Neural cell (in vitro differentiated cells): ENCODE data around the gene SNRNP70. TPM values are rescaled to one million over a fixed set of nuclear protein-coding genes. Genes with fewer than 3 reads are reported as not detected.

Source experiments
- H2AFZ ChIP-seq: fragments of 200-600, 300-800 bp; sonication (generic), shearing (Covaris generic); 2 replicates; pipeline ENCODE4 v1.6.0; 2014; ENCODE audit warnings: low read depth, mild to moderate bottlenecking, antibody characterized with exemption, low read length, moderate library complexity
- H3F3A ChIP-seq: fragments of 200-600 bp; shearing (Covaris generic); 2 replicates; pipeline ENCODE4 v1.6.1; 2016; ENCODE audit warnings: mild to moderate bottlenecking, moderate library complexity, mixed read lengths, antibody characterized with exemption, low read length; ENCODE audit not compliant: insufficient read depth, poor library complexity, severe bottlenecking
- H3K27ac ChIP-seq: fragments of 200-600, 300-800 bp; sonication (generic), shearing (Covaris generic); 2 replicates; pipeline ENCODE4 v1.5.1; 2014; ENCODE audit warnings: mild to moderate bottlenecking, low read length, moderate library complexity
- H3K27me3 ChIP-seq: fragments of 300-800, 200-600 bp; sonication (generic), shearing (Covaris generic); 2 replicates; pipeline ENCODE4 v1.6.0; 2014; ENCODE audit warnings: mild to moderate bottlenecking, low read depth, low read length, moderate library complexity; ENCODE audit not compliant: insufficient read depth
- H3K36me3 ChIP-seq: fragments of 300-800, 200-600 bp; sonication (generic), shearing (Covaris generic); 2 replicates; pipeline ENCODE4 v1.5.1; 2014; ENCODE audit warnings: mild to moderate bottlenecking, antibody characterized with exemption, low read length, moderate library complexity; ENCODE audit not compliant: insufficient read depth
- H3K4me2 ChIP-seq: fragments of 300-800, 200-600 bp; sonication (generic), shearing (Covaris generic); 2 replicates; pipeline ENCODE4 v1.6.0; 2014; ENCODE audit warnings: mild to moderate bottlenecking, low read length
- H3K4me3 ChIP-seq: fragments of 300-800, 200-600 bp; sonication (generic), shearing (Covaris generic); 2 replicates; pipeline ENCODE4 v1.5.1; 2014; ENCODE audit warnings: mild to moderate bottlenecking, low read length, moderate library complexity
- H3K79me2 ChIP-seq: fragments of 200-600 bp; shearing (Covaris generic); replicated peaks from 2 replicates; pipeline ENCODE4 v1.6.0; 2014; ENCODE audit warnings: mild to moderate bottlenecking, low read length, moderate library complexity; ENCODE audit not compliant: insufficient read depth
- H3K9ac ChIP-seq: fragments of 300-800, 200-600 bp; sonication (generic), shearing (Covaris generic); 2 replicates; pipeline ENCODE4 v1.6.1; 2016; ENCODE audit warnings: mild to moderate bottlenecking, low read length, mixed read lengths
- H3K9me2 ChIP-seq: fragments of 200-600 bp; shearing (Covaris generic); 2 replicates; pipeline ENCODE4 v1.6.1; 2016; ENCODE audit warnings: mild to moderate bottlenecking, low read length, mixed read lengths; ENCODE audit not compliant: insufficient read depth
- H3K9me3 ChIP-seq: fragments of 200-600, 300-800 bp; sonication (generic), shearing (Covaris generic); 2 replicates; pipeline ENCODE4 v1.6.1; 2016; ENCODE audit warnings: mild to moderate bottlenecking, mixed run types, low read length, moderate library complexity, mixed read lengths
- H4K20me1 ChIP-seq: fragments of 200-600 bp; shearing (Covaris generic); 2 replicates; pipeline ENCODE4 v1.6.1; 2016; ENCODE audit warnings: mild to moderate bottlenecking, mixed run types; ENCODE audit not compliant: insufficient read depth
- EP300 ChIP-seq: fragments of 450-650 bp; conservative IDR thresholded peaks from 2 replicates; pipeline ENCODE4 v1.6.1; 2014; ENCODE audit warnings: antibody characterized with exemption, mild to moderate bottlenecking, moderate library complexity; ENCODE audit not compliant: poor library complexity, severe bottlenecking
- EZH2 ChIP-seq: fragments of 200-600, 300-800 bp; shearing (Covaris generic), sonication (generic); IDR thresholded peaks from 2 replicates; pipeline ENCODE4 v1.6.1; 2014; ENCODE audit warnings: antibody characterized with exemption, low read length, borderline replicate concordance, mild to moderate bottlenecking; ENCODE audit not compliant: insufficient read depth, poor library complexity, severe bottlenecking
- MXI1 ChIP-seq: fragments of 450-650 bp; conservative IDR thresholded peaks from 2 replicates; pipeline ENCODE4 v1.6.1; 2014; ENCODE audit warnings: antibody characterized with exemption, mild to moderate bottlenecking; ENCODE audit not compliant: poor library complexity, severe bottlenecking
- POLR2AphosphoS5 ChIP-seq: IDR thresholded peaks from 2 replicates; pipeline ENCODE4 v1.6.1; 2012
- RAD21 ChIP-seq: fragments of 450-650 bp; conservative IDR thresholded peaks from 2 replicates; pipeline ENCODE4 v1.6.1; 2014; ENCODE audit warnings: antibody characterized with exemption, mild to moderate bottlenecking, moderate library complexity
- SMC3 ChIP-seq: fragments of 450-650 bp; conservative IDR thresholded peaks from 2 replicates; pipeline ENCODE4 v1.6.1; 2014; ENCODE audit warnings: antibody characterized with exemption, mild to moderate bottlenecking, moderate library complexity; ENCODE audit not compliant: poor library complexity
- TAF1 ChIP-seq: IDR thresholded peaks from 2 replicates; pipeline ENCODE4 v1.6.1; 2012; ENCODE audit warnings: low read depth
- polyA plus RNA-seq: library from polyadenylated mRNA; depleted of rRNA; stranded (reverse); fragments of >200 nt; gene quantifications from 2 replicates; pipeline ENCODE4 v1.2.3, GENCODE V29; 2014
- TF ChIP-seq, protein P1 (sequence below): fragments of 450-650 bp; IDR thresholded peaks from 2 replicates; pipeline ENCODE4 v1.5.1; 2014; ENCODE audit warnings: antibody characterized with exemption, mild to moderate bottlenecking, moderate library complexity; ENCODE audit not compliant: poor library complexity, severe bottlenecking
- TF ChIP-seq, protein P2 (sequence below): IDR thresholded peaks from 2 replicates; pipeline ENCODE4 v1.6.1; 2012; ENCODE audit warnings: borderline replicate concordance

Gene SNRNP70
- polyA plus RNA-seq, 1 donor from 2014 or later, result 721 TPM

DNA sequence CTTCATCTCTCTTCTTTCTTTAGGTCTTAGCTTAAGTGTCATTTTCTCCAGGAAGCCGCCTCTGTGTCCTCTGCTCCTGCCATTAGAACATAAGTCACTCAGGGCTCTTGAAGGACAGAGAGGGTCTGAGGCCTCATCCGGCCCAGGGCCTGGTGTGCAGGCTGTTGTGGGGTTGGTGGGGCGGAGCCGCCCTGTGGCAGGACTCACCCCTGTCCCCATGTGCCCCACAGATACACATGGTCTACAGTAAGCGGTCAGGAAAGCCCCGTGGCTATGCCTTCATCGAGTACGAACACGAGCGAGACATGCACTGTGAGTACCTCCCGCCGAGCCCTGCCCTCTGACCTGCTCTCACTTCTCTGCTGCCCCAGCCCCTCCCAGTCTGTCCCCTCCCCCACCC lies 15.9 kb downstream of the SNRNP70 start:
- no peaks in the 10 kb centered on the region for H3K9me2 ChIP-seq
- TF ChIP-seq, protein P1, sequence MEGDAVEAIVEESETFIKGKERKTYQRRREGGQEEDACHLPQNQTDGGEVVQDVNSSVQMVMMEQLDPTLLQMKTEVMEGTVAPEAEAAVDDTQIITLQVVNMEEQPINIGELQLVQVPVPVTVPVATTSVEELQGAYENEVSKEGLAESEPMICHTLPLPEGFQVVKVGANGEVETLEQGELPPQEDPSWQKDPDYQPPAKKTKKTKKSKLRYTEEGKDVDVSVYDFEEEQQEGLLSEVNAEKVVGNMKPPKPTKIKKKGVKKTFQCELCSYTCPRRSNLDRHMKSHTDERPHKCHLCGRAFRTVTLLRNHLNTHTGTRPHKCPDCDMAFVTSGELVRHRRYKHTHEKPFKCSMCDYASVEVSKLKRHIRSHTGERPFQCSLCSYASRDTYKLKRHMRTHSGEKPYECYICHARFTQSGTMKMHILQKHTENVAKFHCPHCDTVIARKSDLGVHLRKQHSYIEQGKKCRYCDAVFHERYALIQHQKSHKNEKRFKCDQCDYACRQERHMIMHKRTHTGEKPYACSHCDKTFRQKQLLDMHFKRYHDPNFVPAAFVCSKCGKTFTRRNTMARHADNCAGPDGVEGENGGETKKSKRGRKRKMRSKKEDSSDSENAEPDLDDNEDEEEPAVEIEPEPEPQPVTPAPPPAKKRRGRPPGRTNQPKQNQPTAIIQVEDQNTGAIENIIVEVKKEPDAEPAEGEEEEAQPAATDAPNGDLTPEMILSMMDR, result no peak
- no peak for TF ChIP-seq EZH2
- TF ChIP-seq TAF1, result no peak
- no peak for TF ChIP-seq POLR2AphosphoS5
- TF ChIP-seq, protein P2, sequence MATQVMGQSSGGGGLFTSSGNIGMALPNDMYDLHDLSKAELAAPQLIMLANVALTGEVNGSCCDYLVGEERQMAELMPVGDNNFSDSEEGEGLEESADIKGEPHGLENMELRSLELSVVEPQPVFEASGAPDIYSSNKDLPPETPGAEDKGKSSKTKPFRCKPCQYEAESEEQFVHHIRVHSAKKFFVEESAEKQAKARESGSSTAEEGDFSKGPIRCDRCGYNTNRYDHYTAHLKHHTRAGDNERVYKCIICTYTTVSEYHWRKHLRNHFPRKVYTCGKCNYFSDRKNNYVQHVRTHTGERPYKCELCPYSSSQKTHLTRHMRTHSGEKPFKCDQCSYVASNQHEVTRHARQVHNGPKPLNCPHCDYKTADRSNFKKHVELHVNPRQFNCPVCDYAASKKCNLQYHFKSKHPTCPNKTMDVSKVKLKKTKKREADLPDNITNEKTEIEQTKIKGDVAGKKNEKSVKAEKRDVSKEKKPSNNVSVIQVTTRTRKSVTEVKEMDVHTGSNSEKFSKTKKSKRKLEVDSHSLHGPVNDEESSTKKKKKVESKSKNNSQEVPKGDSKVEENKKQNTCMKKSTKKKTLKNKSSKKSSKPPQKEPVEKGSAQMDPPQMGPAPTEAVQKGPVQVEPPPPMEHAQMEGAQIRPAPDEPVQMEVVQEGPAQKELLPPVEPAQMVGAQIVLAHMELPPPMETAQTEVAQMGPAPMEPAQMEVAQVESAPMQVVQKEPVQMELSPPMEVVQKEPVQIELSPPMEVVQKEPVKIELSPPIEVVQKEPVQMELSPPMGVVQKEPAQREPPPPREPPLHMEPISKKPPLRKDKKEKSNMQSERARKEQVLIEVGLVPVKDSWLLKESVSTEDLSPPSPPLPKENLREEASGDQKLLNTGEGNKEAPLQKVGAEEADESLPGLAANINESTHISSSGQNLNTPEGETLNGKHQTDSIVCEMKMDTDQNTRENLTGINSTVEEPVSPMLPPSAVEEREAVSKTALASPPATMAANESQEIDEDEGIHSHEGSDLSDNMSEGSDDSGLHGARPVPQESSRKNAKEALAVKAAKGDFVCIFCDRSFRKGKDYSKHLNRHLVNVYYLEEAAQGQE, result no peak
- TF ChIP-seq EP300, result no peak
- no peak for TF ChIP-seq RAD21
- TF ChIP-seq SMC3, result no peak
- no peak for TF ChIP-seq MXI1
- no peak overlapping the region for H3K27ac ChIP-seq
- no peaks in the 10 kb centered on the region for H3F3A ChIP-seq
- H3K9me3 ChIP-seq, result no peaks in the 10 kb centered on the region
- H3K79me2 ChIP-seq, result no peaks in the 10 kb centered on the region
- no peaks in the 10 kb centered on the region for H3K27me3 ChIP-seq
- no peaks in the 10 kb centered on the region for H4K20me1 ChIP-seq
- H3K4me3 ChIP-seq, result no peak overlapping the region
- H2AFZ ChIP-seq, result no peak overlapping the region
- no peak overlapping the region for H3K9ac ChIP-seq
- H3K4me2 ChIP-seq, result no peak overlapping the region
- no peaks in the 10 kb centered on the region for H3K36me3 ChIP-seq

DNA sequence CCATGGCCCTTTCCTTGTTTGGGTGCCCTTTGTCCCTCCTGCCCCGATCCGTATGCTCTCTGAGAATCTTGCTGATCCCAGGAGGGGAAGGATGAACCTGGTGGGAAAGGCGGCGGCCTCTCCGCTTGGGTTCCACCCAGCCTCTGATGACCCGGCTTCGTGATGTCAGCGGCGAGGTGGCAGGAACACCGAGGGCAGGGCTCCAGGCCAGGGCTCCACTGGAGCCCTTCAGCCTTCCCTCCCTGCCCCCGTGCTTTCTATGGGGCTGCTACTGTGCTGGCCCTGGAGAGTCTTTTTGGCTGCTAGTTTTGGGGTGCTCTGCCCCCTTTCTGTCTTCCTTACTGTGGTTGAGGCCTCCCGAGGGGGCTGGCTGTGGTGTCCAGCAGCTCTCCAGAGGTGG lies 17.1 kb downstream of the SNRNP70 start:
- H3K27me3 ChIP-seq, result no peaks in the 10 kb centered on the region
- no peaks in the 10 kb centered on the region for H3K9me3 ChIP-seq
- no peak overlapping the region for H3K4me2 ChIP-seq
- H3F3A ChIP-seq, result no peaks in the 10 kb centered on the region
- no peak overlapping the region for H3K27ac ChIP-seq
- TF ChIP-seq, protein P2, result no peak
- no peak for TF ChIP-seq MXI1
- no peak for TF ChIP-seq POLR2AphosphoS5
- TF ChIP-seq, protein P1, result no peak
- TF ChIP-seq EZH2, result no peak
- TF ChIP-seq EP300, result no peak
- no peak for TF ChIP-seq TAF1
- no peak for TF ChIP-seq SMC3
- TF ChIP-seq RAD21, result no peak
- H3K79me2 ChIP-seq, result no peaks in the 10 kb centered on the region
- H3K4me3 ChIP-seq, result no peak overlapping the region
- no peak overlapping the region for H3K9ac ChIP-seq
- no peaks in the 10 kb centered on the region for H3K36me3 ChIP-seq
- no peaks in the 10 kb centered on the region for H3K9me2 ChIP-seq
- H2AFZ ChIP-seq, result no peak overlapping the region
- peaks cover 3% of the 10 kb centered on the region for H4K20me1 ChIP-seq
